Tibial artery (tissue), 4 donors: Measurements from ENCODE around the gene DBI.

Experiments used
- DNase-seq, 2 donors: peaks; one replicate each; pipeline ENCODE4 v3.0.0-alpha.2; 2019
- H3K27ac ChIP-seq, 2 donors: fragments of 200-600 bp; sonication (generic) in 1 of 2; 1 replicate in 1 of 2; 2 replicates in 1 of 2; pipeline ENCODE4 v1.5.1; 2018 to 2019; ENCODE audit warnings: mild to moderate bottlenecking in 1 of 2
- H3K27me3 ChIP-seq, 2 donors: fragments of 200-600 bp; sonication (generic) in 1 of 2; one replicate each; pipeline versions ENCODE4 v1.5.1 to v1.6.0; 2016 to 2019
- H3K36me3 ChIP-seq, 3 donors: fragments of 200-600 bp; sonication (generic) in 2 of 3; one replicate each; pipeline ENCODE4 v1.5.1; 2016 to 2019; ENCODE audit warnings: mild to moderate bottlenecking in 2 of 3
- H3K4me1 ChIP-seq, 4 donors: fragments of 200-600 bp; sonication (generic) in 2 of 4; 1 replicate in 3 of 4; 2 replicates in 1 of 4; pipeline ENCODE4 v1.5.1; 2016 to 2019
- H3K4me3 ChIP-seq, 2 donors: fragments of 200-600 bp; sonication (generic) in 1 of 2; 1 replicate in 1 of 2; 2 replicates in 1 of 2; pipeline ENCODE4 v1.5.1; 2018 to 2019; ENCODE audit warnings: mild to moderate bottlenecking in 2 of 2
- H3K9me3 ChIP-seq, 3 donors: fragments of 200-600 bp; sonication (generic) in 1 of 3; one replicate each; pipeline ENCODE4 v1.5.1; 2016 to 2019
- intact Hi-C: fragments of 100-400 bp; cut with DNase I; formaldehyde crosslinking; loops from one replicate; pipeline ENCODE4 v1.15.0; 2023; ENCODE audit warnings: low total_unique reads
- TF ChIP-seq, protein P1 (sequence below), 2 experiments: fragments of 200-600 bp in 1 of 2; fragments of 450-650 bp in 1 of 2; IDR thresholded peaks; one replicate each; pipeline ENCODE4 v1.5.1; 2017 to 2019; ENCODE audit warnings: antibody characterized with exemption in 2 of 2, mild to moderate bottlenecking in 1 of 2, moderate library complexity in 1 of 2

DBI gene

DNA sequence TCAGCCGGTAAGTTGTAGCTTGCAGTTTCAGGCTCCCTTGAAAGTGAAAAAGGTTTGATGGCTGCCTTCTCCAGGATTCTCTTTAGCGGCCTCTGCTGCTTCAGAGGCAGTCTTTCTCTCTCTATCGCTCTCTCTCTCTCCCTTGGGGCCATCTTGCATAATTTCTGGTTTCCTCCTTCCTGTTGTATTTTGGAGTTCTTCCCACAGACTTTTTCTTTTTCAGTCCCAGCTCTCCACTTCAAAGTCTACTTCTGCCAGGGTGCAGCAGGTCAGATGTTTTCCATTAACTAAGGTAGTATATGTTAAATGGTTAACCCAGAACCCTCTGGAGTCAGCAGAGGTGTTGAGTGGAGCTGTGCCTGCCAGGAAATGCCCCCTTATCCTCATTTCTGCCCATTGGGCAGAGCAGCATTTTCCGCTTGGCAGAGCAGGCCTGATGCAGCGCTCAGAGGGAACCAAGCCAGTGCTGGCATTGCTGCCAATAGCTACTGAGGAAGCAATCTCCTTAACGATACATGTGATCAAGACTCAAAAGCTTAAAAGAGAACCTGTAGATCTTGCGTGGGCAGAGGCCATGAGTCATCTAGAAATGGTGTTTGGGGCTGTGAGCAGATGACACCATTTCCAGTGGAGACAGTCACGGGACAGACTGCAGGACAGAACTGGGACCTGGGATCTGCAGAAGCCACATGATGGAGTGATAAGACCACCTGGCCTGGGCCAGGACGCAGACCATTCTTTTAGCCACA, 20.8 kb downstream of the DBI start:
- Histone ChIP-seq H3K27ac (peak overlapping the region; percentile 26 to 47), H3K9me3 (no peaks in the 10 kb centered on the region), H3K4me1 (peaks cover 0 to 26% (median 9%) of the 10 kb centered on the region in 4 donors), H3K27me3 (no peaks in the 10 kb centered on the region), H3K36me3 (no peaks in the 10 kb centered on the region), H3K4me3 (no peak overlapping the region)
- TF ChIP-seq, protein P1, sequence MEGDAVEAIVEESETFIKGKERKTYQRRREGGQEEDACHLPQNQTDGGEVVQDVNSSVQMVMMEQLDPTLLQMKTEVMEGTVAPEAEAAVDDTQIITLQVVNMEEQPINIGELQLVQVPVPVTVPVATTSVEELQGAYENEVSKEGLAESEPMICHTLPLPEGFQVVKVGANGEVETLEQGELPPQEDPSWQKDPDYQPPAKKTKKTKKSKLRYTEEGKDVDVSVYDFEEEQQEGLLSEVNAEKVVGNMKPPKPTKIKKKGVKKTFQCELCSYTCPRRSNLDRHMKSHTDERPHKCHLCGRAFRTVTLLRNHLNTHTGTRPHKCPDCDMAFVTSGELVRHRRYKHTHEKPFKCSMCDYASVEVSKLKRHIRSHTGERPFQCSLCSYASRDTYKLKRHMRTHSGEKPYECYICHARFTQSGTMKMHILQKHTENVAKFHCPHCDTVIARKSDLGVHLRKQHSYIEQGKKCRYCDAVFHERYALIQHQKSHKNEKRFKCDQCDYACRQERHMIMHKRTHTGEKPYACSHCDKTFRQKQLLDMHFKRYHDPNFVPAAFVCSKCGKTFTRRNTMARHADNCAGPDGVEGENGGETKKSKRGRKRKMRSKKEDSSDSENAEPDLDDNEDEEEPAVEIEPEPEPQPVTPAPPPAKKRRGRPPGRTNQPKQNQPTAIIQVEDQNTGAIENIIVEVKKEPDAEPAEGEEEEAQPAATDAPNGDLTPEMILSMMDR (IDR thresholded peaks at IDR 0.05), result no peak
- intact Hi-C loops, result no loop called here
- peak; percentile 66 to 80 for DNase-seq

DNA sequence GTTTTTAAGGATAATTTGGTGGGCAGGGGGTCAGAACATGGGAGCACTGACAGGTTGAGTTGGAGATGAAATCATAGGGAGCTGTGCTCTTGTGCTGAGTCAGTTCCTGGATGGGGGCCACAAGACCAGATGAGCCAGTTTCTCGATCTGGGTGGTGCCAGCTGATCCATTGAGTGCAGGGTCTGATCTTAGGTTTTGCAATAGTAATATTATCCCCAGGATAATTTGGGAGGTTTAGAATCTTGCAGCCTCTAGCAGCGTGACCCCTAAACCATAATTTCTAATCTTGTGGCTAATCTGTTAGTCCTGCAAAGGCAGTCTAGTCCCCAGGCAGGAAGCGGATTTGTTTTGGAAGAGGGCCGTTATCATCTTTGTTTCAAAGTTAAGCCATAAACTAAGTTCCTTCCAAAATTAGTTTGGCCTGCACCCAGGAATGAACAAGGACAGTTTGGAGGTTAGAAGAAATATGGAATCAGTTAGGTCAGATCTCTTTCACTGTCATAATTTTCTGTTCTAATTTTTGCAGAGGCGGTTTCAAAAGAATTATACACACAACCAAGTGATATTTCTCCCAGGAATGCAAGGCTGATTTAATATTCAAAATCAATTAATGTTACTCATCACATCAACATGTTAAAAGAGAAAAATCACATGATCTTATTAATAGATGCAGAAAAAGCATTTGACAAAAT, 23.0 kb downstream of the DBI start:
- DNase-seq, result peak in 1 of 2 donors; percentile 50
- H3K4me3 ChIP-seq, result no peak overlapping the region
- no peak overlapping the region for H3K27ac ChIP-seq
- peaks cover 0 to 26% (median 9%) of the 10 kb centered on the region in 4 donors for H3K4me1 ChIP-seq
- intact Hi-C loops, result no loop called here
- H3K36me3 ChIP-seq, result no peaks in the 10 kb centered on the region
- no peaks in the 10 kb centered on the region for H3K27me3 ChIP-seq
- TF ChIP-seq, protein P1 (IDR thresholded peaks at IDR 0.05), result no peak
- no peaks in the 10 kb centered on the region for H3K9me3 ChIP-seq

DNA sequence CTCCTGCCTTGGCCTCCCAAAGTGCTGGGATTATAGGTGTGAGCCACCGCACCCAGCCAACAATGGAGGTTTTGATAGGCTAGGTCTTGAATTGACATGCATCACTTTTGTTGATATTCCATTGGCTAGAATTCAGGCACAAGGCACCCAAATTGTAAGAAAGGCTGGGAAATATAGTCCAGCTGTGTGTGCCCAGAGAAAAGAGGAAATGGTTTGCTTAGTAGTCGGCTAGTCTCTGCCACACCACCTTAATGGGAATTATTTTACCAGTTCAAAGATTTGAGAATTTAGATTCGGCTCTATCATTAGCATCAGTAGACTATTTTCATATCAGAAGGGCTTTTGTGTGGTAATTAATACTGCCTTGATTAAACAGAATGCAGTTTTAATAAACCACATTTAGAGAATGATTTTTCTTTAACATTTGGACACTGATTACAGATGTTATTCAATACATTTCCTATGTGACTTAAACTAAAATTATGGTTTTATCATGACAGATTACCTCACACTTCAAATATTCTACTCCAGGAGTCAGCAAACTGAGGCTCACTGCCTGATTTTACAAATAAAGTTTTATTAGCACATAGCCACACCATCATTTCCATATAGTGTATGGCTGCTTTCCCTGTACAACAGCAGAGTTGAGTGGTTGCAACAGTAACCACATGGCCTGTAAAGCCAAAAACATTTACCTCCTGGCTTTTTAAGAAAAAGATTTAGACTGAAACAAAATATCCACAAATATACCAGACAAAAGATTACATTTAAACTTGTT, 27.4 kb downstream of the DBI start:
- TF ChIP-seq, protein P1 (IDR thresholded peaks at IDR 0.05), result no peak
- Histone ChIP-seq H3K27ac (no peak overlapping the region), H3K4me1 (peaks cover 0 to 10% (median 0%) of the 10 kb centered on the region in 4 donors), H3K36me3 (no peaks in the 10 kb centered on the region), H3K9me3 (no peaks in the 10 kb centered on the region), H3K27me3 (no peaks in the 10 kb centered on the region), H3K4me3 (no peak overlapping the region)
- intact Hi-C loops, result no loop called here
- DNase-seq, result no peak

DNA sequence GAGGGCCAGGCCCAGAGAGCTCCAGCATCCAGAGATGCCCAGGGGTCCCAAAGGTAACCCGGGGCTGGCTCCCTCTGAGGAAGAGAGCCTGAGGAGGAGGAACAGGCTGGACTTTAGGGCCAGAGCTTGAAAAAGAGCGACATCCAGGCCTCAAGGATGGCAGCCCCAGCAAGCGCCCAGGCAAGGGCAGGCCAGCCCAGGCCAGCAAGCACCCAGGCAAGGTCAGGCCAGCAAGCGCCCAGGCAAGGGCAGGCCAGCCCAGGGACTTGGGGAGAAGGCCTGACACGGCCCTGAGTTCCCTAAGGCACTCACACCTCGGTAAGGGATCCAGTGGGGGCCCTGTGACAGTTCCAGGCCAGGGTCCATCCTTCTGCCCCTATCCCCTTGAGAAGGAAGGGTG, 30.4 kb downstream of the DBI start:
- Histone ChIP-seq H3K36me3 (no peaks in the 10 kb centered on the region), H3K4me1 (no peaks in the 10 kb centered on the region), H3K27ac (no peak overlapping the region), H3K4me3 (no peak overlapping the region), H3K9me3 (no peaks in the 10 kb centered on the region), H3K27me3 (no peaks in the 10 kb centered on the region)
- TF ChIP-seq, protein P1 (IDR thresholded peaks at IDR 0.05), result no peak
- no peak for DNase-seq
- intact Hi-C loops, result no loop called here

DNA sequence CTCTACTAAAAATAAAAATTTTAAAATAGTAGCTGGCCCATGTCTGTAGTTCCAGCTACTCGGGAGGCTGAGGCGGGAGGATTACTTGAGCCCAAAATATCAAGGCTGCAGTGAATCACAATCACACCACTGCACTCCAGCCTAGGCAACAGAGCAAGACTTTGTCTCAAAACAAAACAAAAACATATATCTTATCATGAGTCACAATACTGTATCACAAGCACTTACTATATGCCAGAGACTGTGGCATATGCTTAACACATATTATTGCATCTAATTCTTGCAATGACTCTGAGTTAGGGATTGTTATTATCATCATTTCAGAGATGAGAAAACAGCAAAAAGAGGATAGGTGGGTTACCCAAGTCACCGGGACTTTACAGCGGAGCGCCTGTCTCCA, 35.3 kb downstream of the DBI start:
- no peaks in the 10 kb centered on the region for H3K4me1 ChIP-seq
- peaks cover 0 to 5% (median 0%) of the 10 kb centered on the region in 3 donors for H3K9me3 ChIP-seq
- TF ChIP-seq, protein P1 (IDR thresholded peaks at IDR 0.05), result no peak
- no peak overlapping the region for H3K27ac ChIP-seq
- DNase-seq, result no peak
- no peaks in the 10 kb centered on the region for H3K36me3 ChIP-seq
- H3K27me3 ChIP-seq, result peaks cover 0 to 8% of the 10 kb centered on the region in 2 donors
- H3K4me3 ChIP-seq, result no peak overlapping the region
- intact Hi-C loops, result no loop called here
